HG03558 (cell line): ENCODE results near the gene LRRTM4.

ENCODE experiments used
- ATAC-seq: cut with Tn5 transposase; IDR thresholded peaks from one replicate; pipeline ENCODE4 v1.9.1; 2021; ENCODE audit warnings: moderate number of reproducible peaks; ENCODE audit not compliant: unreplicated experiment; ENCODE audit errors: extremely low read depth

Gene LRRTM4

GRCh38 chr2:77013457-77013856 lies 508.7 kb downstream of the LRRTM4 start:
- ATAC-seq, result no peak

GRCh38 chr2:77009307-77009706 lies 512.9 kb downstream of the LRRTM4 start:
- no peak for ATAC-seq

- ATAC-seq, result no peak
Measured at GRCh38 chr2:77008853-77009252, 513.3 kb downstream of the LRRTM4 start.

GRCh38 chr2:77007686-77008085 lies 514.5 kb downstream of the LRRTM4 start:
- no peak for ATAC-seq

- no peak for ATAC-seq
Measured at GRCh38 chr2:77005522-77005921, 516.7 kb downstream of the LRRTM4 start.

GRCh38 chr2:77001895-77002294 lies 520.3 kb downstream of the LRRTM4 start:
- ATAC-seq, result no peak

GRCh38 chr2:76998704-76999103 lies 523.5 kb downstream of the LRRTM4 start:
- no peak for ATAC-seq

- no peak for ATAC-seq
Measured at GRCh38 chr2:76998152-76998551, 524.0 kb downstream of the LRRTM4 start.

GRCh38 chr2:76997296-76997695 lies 524.9 kb downstream of the LRRTM4 start:
- no peak for ATAC-seq

GRCh38 chr2:76985387-76986136 lies 536.6 kb downstream of the LRRTM4 start:
- ATAC-seq, result no peak

GRCh38 chr2:76984359-76984758 lies 537.8 kb downstream of the LRRTM4 start:
- no peak for ATAC-seq

GRCh38 chr2:76980067-76980787 lies 541.9 kb downstream of the LRRTM4 start:
- no peak for ATAC-seq

- ATAC-seq, result no peak
Measured at GRCh38 chr2:76977846-76978727, 544.1 kb downstream of the LRRTM4 start.

- no peak for ATAC-seq
Measured at GRCh38 chr2:76975752-76976151, 546.4 kb downstream of the LRRTM4 start.

- no peak for ATAC-seq
Measured at GRCh38 chr2:76973610-76974009, 548.6 kb downstream of the LRRTM4 start.

GRCh38 chr2:76965772-76966171 lies 556.4 kb downstream of the LRRTM4 start:
- no peak for ATAC-seq

- no peak for ATAC-seq
Measured at GRCh38 chr2:76958749-76959148, 563.4 kb downstream of the LRRTM4 start.

- ATAC-seq, result no peak
Measured at GRCh38 chr2:76953733-76954347, 568.3 kb downstream of the LRRTM4 start.

GRCh38 chr2:76946631-76947145 lies 575.5 kb downstream of the LRRTM4 start:
- ATAC-seq, result no peak

GRCh38 chr2:76940559-76940958 lies 581.6 kb downstream of the LRRTM4 start:
- no peak for ATAC-seq
